Measurements from ENCODE around the gene CCDC61. TPM values are rescaled to one million over a fixed set of nuclear protein-coding genes. Genes with fewer than 3 reads are reported as not detected.

CCDC61 gene
- total and polyA plus RNA-seq, 2 of the 8 experiments (the other 6 are each of a cell fraction or from before 2014, with no cell fraction given): 7.8 to 17.4 TPM

DNA sequence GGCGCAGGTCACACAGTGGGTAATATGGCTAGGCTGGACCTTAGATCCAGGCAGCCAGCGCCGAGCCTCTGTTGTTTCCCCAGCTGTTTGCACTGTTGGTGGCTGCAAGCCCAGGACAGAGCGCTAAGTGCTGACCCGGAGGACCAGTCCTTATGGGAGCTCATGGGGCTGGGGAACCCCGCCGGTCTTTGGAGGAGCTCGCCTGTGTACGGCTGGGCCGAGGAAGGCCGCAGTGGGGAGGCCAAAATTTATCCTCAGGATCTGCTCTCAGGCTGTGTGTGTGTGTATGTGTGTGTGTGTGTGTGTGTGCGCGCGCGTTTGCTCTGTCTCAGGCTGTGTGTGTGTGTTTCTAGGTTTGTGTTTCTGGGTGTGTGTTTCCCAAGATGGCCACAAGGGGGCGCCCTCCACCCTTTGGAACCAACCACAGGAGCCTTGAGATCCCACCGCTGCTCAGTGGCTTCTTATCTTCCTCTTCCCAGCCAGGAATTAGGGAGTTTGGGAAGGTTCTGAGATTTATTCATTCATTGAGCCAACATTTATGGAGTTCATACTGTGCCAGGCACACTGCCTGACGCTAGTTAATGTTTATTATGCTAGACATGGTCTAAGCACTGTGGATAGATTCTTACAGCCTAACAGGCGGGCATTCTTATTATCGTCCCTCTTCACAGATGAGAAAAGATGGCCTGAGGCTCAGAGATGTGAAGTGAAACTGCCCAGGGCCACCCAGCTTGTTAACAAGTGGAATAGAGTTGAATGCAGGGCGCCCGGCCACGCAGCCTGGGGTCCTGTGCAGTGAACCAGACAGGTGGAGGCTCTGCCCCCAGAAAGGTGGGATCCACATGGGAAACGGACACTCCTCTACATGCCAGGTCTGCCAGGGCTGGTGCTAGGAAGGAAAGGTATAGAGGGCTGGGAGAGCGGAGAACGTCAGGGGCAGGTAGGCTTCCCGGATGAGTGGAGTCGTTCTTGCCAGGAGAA is 14.6 kb downstream of the CCDC61 start (continued):
- TF ChIP-seq PHF8 (conservative IDR thresholded peaks at IDR 0.05; ENCODE audit: low read depth, low read length) (no peak), YY1 (IDR thresholded peaks at IDR 0.05; ENCODE audit: low read depth, low read length) (0 out of 2 replicates have a peak, but pooled peaks have one; percentile 22), KDM1A (IDR thresholded peaks at IDR 0.05; ENCODE audit: borderline replicate concordance, low read length) (0 out of 2 replicates have a peak, but pooled peaks have one; percentile 10), CEBPB (IDR thresholded peaks at IDR 0.05; ENCODE audit: low read depth, low read length) (no peak), SIN3A (conservative IDR thresholded peaks at IDR 0.05 in 1 of 2, IDR thresholded peaks at IDR 0.05 in 1 of 2; ENCODE audit: low read depth in 1 of 2, low read length in 2 of 2) (no peak), NANOG (IDR thresholded peaks at IDR 0.05; ENCODE audit: insufficient read depth, low read depth, low read length, poor library complexity, severe bottlenecking) (no peak), KDM4A (IDR thresholded peaks at IDR 0.05; ENCODE audit: low read depth, low read length, severe bottlenecking) (no peak), CHD1 (IDR thresholded peaks at IDR 0.05; ENCODE audit: low read depth, low read length) (no peak), RFX5 (IDR thresholded peaks at IDR 0.05; ENCODE audit: borderline replicate concordance, low read depth, low read length) (no peak), BRCA1 (IDR thresholded peaks at IDR 0.05; ENCODE audit: low read depth, low read length) (no peak), TAF1 (IDR thresholded peaks at IDR 0.05; ENCODE audit: low read depth, low read length) (no peak), FOSL1 (IDR thresholded peaks at IDR 0.05; ENCODE audit: insufficient read depth, low read depth, low read length) (0 out of 2 replicates have a peak, but pooled peaks have one; percentile 52), CREB1 (IDR thresholded peaks at IDR 0.05) (peak; percentile 44), SIRT6 (IDR thresholded peaks at IDR 0.05; ENCODE audit: low read length) (no peak), RNF2 (IDR thresholded peaks at IDR 0.05; ENCODE audit: borderline replicate concordance, low read depth, low read length, missing control alignments, poor library complexity, severe bottlenecking) (no peak), POU5F1 (IDR thresholded peaks at IDR 0.05; ENCODE audit: low read depth, low read length) (no peak), POLR2A (IDR thresholded peaks at IDR 0.05; ENCODE audit: control extremely low read depth in 1 of 2, low read depth in 2 of 2, low read length in 2 of 2) (no peak)
- TF ChIP-seq, protein P1, sequence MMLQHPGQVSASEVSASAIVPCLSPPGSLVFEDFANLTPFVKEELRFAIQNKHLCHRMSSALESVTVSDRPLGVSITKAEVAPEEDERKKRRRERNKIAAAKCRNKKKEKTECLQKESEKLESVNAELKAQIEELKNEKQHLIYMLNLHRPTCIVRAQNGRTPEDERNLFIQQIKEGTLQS (IDR thresholded peaks at IDR 0.05; ENCODE audit: insufficient read depth, low read depth, low read length): no peak
- TF ChIP-seq, protein P2, sequence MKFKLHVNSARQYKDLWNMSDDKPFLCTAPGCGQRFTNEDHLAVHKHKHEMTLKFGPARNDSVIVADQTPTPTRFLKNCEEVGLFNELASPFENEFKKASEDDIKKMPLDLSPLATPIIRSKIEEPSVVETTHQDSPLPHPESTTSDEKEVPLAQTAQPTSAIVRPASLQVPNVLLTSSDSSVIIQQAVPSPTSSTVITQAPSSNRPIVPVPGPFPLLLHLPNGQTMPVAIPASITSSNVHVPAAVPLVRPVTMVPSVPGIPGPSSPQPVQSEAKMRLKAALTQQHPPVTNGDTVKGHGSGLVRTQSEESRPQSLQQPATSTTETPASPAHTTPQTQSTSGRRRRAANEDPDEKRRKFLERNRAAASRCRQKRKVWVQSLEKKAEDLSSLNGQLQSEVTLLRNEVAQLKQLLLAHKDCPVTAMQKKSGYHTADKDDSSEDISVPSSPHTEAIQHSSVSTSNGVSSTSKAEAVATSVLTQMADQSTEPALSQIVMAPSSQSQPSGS (IDR thresholded peaks at IDR 0.05; ENCODE audit: low read length): no peak

Measured in H1 (cell line).